ENCODE results near the gene GALNT9. TPM values are rescaled to one million over a fixed set of nuclear protein-coding genes. Genes with fewer than 3 reads are reported as not detected.

The GALNT9 gene
- total RNA-seq, 1 donor from 2014 or later = not detected

- no peak overlapping the region for H3K27ac ChIP-seq
- H3F3A ChIP-seq (ENCODE audit: low read depth) = peaks cover 20% of the 10 kb centered on the region
- DNase-seq (ENCODE audit: low spot score) = no peak
- H4K20me1 ChIP-seq (ENCODE audit: low read depth) = peaks cover 4% of the 10 kb centered on the region
- TF ChIP-seq EZH2phosphoT487 (IDR thresholded peaks at IDR 0.05) (no peak), EZH2 (IDR thresholded peaks at IDR 0.05) (no peak), CTCF (IDR thresholded peaks at IDR 0.05) (no peak)
- no peaks in the 10 kb centered on the region for H3K9me3 ChIP-seq (ENCODE audit: low read depth)
- no peak overlapping the region for H3K4me2 ChIP-seq
- no peak overlapping the region for H2AFZ ChIP-seq (replicated peaks)
- no peaks in the 10 kb centered on the region for H3K36me3 Mint-ChIP-seq
- H3K27ac Mint-ChIP-seq = no peak overlapping the region
- H3K9me3 Mint-ChIP-seq = peaks cover 1% of the 10 kb centered on the region
- H3K27me3 ChIP-seq = peaks cover 31% of the 10 kb centered on the region
- no peak overlapping the region for H3K9ac ChIP-seq
- H3K4me1 ChIP-seq = no peaks in the 10 kb centered on the region
- H3K79me2 ChIP-seq (ENCODE audit: low read depth) = no peaks in the 10 kb centered on the region
- no peaks in the 10 kb centered on the region for H3K4me1 Mint-ChIP-seq
- H3K27me3 Mint-ChIP-seq (ENCODE audit: insufficient read depth, low read depth) = peaks cover 10% of the 10 kb centered on the region
- H3K36me3 ChIP-seq = no peaks in the 10 kb centered on the region
- H3K4me3 Mint-ChIP-seq = no peak overlapping the region
- no peak overlapping the region for H3K4me3 ChIP-seq
Observed at GRCh38 chr12:132161796-132162507, 167.4 kb downstream of the GALNT9 start.

GRCh38 chr12:132161036-132161781 is 168.2 kb downstream of the GALNT9 start:
- Histone ChIP-seq H2AFZ (replicated peaks) (no peak overlapping the region), H3K4me3 (no peak overlapping the region), H3K9me3 (ENCODE audit: low read depth) (no peaks in the 10 kb centered on the region), H3K36me3 (no peaks in the 10 kb centered on the region), H3K79me2 (ENCODE audit: low read depth) (no peaks in the 10 kb centered on the region), H3K27me3 (peaks cover 31% of the 10 kb centered on the region), H3K9ac (no peak overlapping the region), H3K4me2 (no peak overlapping the region), H4K20me1 (ENCODE audit: low read depth) (peaks cover 4% of the 10 kb centered on the region), H3K27ac (no peak overlapping the region), H3F3A (ENCODE audit: low read depth) (peaks cover 27% of the 10 kb centered on the region), H3K4me1 (no peaks in the 10 kb centered on the region)
- DNase-seq (ENCODE audit: low spot score) = no peak
- TF ChIP-seq CTCF (IDR thresholded peaks at IDR 0.05) (no peak), EZH2phosphoT487 (IDR thresholded peaks at IDR 0.05) (no peak), EZH2 (IDR thresholded peaks at IDR 0.05) (no peak)
- Mint-ChIP-seq H3K27me3 (ENCODE audit: insufficient read depth, low read depth) (peaks cover 10% of the 10 kb centered on the region), H3K27ac (no peak overlapping the region), H3K4me3 (no peak overlapping the region), H3K9me3 (peaks cover 1% of the 10 kb centered on the region), H3K4me1 (no peaks in the 10 kb centered on the region), H3K36me3 (no peaks in the 10 kb centered on the region)

- Histone ChIP-seq H3K79me2 (ENCODE audit: low read depth) (no peaks in the 10 kb centered on the region), H4K20me1 (ENCODE audit: low read depth) (peaks cover 4% of the 10 kb centered on the region), H3K4me2 (no peak overlapping the region), H3K9ac (no peak overlapping the region), H3K4me1 (no peaks in the 10 kb centered on the region), H3K9me3 (ENCODE audit: low read depth) (no peaks in the 10 kb centered on the region), H2AFZ (replicated peaks) (no peak overlapping the region), H3F3A (ENCODE audit: low read depth) (peaks cover 29% of the 10 kb centered on the region), H3K36me3 (no peaks in the 10 kb centered on the region), H3K4me3 (no peak overlapping the region), H3K27me3 (peaks cover 31% of the 10 kb centered on the region), H3K27ac (no peak overlapping the region)
- no peak for DNase-seq (ENCODE audit: low spot score)
- no peaks in the 10 kb centered on the region for H3K36me3 Mint-ChIP-seq
- no peaks in the 10 kb centered on the region for H3K4me1 Mint-ChIP-seq
- TF ChIP-seq EZH2 (IDR thresholded peaks at IDR 0.05) (no peak), EZH2phosphoT487 (IDR thresholded peaks at IDR 0.05) (no peak), CTCF (IDR thresholded peaks at IDR 0.05) (no peak)
- peaks cover 8% of the 10 kb centered on the region for H3K27me3 Mint-ChIP-seq (ENCODE audit: insufficient read depth, low read depth)
- no peak overlapping the region for H3K27ac Mint-ChIP-seq
- H3K9me3 Mint-ChIP-seq = peaks cover 1% of the 10 kb centered on the region
- H3K4me3 Mint-ChIP-seq = no peak overlapping the region
Observed at GRCh38 chr12:132160601-132161035, 168.8 kb downstream of the GALNT9 start.
